Myometrial cell (primary cell): ENCODE data around the gene MYD88. TPM values are rescaled to one million over a fixed set of nuclear protein-coding genes. Genes with fewer than 3 reads are reported as not detected.

ENCODE experiments used
- total RNA-seq: library from RNA; depleted of rRNA; stranded (reverse); fragments of >200 nt; gene quantifications from 2 replicates; pipeline ENCODE4 v1.2.3, GENCODE V29; 2015

Gene MYD88
- 25.9 and 27.8 TPM in 2 replicates for total RNA-seq

DNA sequence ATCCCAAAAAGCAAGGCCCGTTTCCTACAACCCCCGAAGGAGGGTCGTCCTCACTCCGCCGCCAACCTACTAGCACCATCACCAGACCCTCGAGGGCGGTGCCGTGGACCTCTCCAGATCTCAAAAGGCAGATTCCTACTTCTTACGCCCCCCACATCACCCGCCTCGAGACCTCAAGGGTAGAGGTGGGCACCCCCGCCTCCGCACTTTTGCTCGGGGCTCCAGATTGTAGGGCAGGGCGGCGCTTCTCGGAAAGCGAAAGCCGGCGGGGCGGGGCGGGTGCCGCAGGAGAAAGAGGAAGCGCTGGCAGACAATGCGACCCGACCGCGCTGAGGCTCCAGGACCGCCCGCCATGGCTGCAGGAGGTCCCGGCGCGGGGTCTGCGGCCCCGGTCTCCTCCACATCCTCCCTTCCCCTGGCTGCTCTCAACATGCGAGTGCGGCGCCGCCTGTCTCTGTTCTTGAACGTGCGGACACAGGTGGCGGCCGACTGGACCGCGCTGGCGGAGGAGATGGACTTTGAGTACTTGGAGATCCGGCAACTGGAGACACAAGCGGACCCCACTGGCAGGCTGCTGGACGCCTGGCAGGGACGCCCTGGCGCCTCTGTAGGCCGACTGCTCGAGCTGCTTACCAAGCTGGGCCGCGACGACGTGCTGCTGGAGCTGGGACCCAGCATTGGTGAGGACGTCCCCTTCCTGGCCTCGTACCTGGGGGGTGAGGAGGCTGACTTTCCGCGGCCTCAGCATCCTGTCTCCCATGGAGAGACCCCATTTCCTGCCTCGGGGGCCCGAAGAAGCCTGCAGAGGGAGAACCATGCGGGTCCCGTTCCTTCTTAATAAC, at the start of gene MYD88:
Gene MYD88 (plus strand): TSS at position 313 of the 842 bp plus-strand sequence. CDS start 40 bp downstream, at position 353.

GRCh38 chr3:38136777-38137614, 1.5 kb upstream of the MYD88 start, which contains the start of gene ACAA1:
Gene ACAA1 (minus strand): TSS chr3:38137127. CDS start chr3:38137035, 92 bp downstream.

GRCh38 chr3:38164952-38165721, 26.7 kb downstream of the MYD88 start, which contains the start of gene OXSR1:
Gene OXSR1 (plus strand): TSS chr3:38165537. CDS start chr3:38165877, 340 bp downstream.

Other genes with a start within 250 kb of the MYD88 start
- 2.5 and 2.6 TPM in 2 replicates for gene VILL, start 147.9 kb upstream of the MYD88 start, total RNA-seq
- 21.6 and 22.9 TPM in 2 replicates for gene PLCD1, start 109.0 kb upstream of the MYD88 start, total RNA-seq
- gene DLEC1, start 99.5 kb upstream of the MYD88 start, total RNA-seq = 0.18 TPM in 1 of 2 replicates, not detected in the other
- 35.8 and 51.6 TPM in 2 replicates for gene ACAA1, start 1.5 kb upstream of the MYD88 start, total RNA-seq
- gene OXSR1, start 26.9 kb downstream of the MYD88 start, total RNA-seq = 29.7 and 30.5 TPM in 2 replicates
- gene SLC22A13, start 127.2 kb downstream of the MYD88 start, total RNA-seq = not detected in 2 replicates
- gene SLC22A14, start 143.6 kb downstream of the MYD88 start, total RNA-seq = not detected in 2 replicates
- gene XYLB, start 208.1 kb downstream of the MYD88 start, total RNA-seq = 2.0 and 3.2 TPM in 2 replicates